NB4 (cell line): Measurements from ENCODE around the gene UBTD2.

ENCODE experiments used
- DNase-seq: peaks from one replicate; pipeline ENCODE4 v3.0.0; 2010; ENCODE audit warnings: low read depth
- H3K4me3 ChIP-seq: one replicate; pipeline ENCODE4 v1.5.1; 2011; ENCODE audit warnings: mild to moderate bottlenecking, low read depth, low read length, moderate library complexity
- MYC ChIP-seq: IDR thresholded peaks from 2 replicates; pipeline ENCODE4 v1.6.1; 2011; ENCODE audit warnings: low read depth, low read length
- POLR2A ChIP-seq: IDR thresholded peaks from 2 replicates; pipeline ENCODE4 v1.6.1; 2011; ENCODE audit warnings: mild to moderate bottlenecking; ENCODE audit not compliant: insufficient read length; ENCODE audit errors: extremely low read depth
- TF ChIP-seq, protein P1 (sequence below): IDR thresholded peaks from 2 replicates; pipeline ENCODE4 v1.6.1; 2011; ENCODE audit warnings: low read depth, low read length
- TF ChIP-seq, protein P2 (sequence below): IDR thresholded peaks from one replicate; pipeline ENCODE4 v1.5.1; 2012; ENCODE audit warnings: low read depth, low read length

UBTD2 gene

DNA sequence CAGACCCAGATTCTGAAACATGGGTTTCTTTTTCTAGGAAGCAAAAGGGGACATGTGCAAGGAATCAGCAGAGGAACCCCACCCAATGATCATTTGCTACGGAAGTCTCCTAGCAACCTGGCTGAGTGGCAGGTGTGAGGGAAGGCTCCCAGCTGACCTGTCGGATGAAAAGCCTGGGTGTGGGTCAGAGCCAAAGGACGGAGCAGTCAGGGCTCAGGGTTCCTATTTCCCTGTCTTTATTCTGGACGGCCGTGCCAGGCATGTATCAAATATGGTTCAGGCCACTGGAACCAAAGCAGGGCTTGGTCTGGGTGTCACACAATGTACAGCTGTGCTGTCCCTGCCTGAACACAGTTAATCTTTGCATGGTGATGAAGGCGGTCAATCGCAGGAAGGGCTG is 115.7 kb downstream of the UBTD2 start:
- TF ChIP-seq, protein P1, sequence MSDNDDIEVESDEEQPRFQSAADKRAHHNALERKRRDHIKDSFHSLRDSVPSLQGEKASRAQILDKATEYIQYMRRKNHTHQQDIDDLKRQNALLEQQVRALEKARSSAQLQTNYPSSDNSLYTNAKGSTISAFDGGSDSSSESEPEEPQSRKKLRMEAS, result no peak
- TF ChIP-seq POLR2A, result no peak
- TF ChIP-seq, protein P2, sequence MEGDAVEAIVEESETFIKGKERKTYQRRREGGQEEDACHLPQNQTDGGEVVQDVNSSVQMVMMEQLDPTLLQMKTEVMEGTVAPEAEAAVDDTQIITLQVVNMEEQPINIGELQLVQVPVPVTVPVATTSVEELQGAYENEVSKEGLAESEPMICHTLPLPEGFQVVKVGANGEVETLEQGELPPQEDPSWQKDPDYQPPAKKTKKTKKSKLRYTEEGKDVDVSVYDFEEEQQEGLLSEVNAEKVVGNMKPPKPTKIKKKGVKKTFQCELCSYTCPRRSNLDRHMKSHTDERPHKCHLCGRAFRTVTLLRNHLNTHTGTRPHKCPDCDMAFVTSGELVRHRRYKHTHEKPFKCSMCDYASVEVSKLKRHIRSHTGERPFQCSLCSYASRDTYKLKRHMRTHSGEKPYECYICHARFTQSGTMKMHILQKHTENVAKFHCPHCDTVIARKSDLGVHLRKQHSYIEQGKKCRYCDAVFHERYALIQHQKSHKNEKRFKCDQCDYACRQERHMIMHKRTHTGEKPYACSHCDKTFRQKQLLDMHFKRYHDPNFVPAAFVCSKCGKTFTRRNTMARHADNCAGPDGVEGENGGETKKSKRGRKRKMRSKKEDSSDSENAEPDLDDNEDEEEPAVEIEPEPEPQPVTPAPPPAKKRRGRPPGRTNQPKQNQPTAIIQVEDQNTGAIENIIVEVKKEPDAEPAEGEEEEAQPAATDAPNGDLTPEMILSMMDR, result no peak
- no peak for DNase-seq
- H3K4me3 ChIP-seq, result no peak overlapping the region

GRCh38 chr5:172166030-172166826 is 117.3 kb downstream of the UBTD2 start:
- TF ChIP-seq, protein P1, result no peak
- TF ChIP-seq POLR2A (no peak), MYC (no peak)
- TF ChIP-seq, protein P2, result no peak
- no peak for DNase-seq
- H3K4me3 ChIP-seq, result no peak overlapping the region

DNA sequence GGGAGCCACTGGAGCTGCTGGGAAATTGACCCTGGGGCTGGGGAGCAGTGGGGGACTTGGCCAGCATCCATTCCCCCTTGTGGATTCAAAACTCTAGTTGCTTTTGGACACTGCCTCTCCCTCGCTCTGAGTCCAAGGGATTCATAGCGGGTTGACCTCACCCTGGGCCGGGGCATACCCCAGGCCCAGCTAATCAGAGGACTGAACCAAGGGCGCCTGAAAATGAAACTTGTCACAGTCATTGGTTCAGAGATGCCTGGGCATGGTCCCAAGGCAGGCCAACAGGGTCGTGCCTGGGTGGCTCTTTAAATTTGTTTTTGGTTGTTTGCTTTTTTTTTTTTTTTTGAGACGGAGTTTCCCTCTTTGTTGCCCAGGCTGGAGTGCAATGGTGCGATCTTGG is 118.1 kb downstream of the UBTD2 start:
- H3K4me3 ChIP-seq, result no peak overlapping the region
- TF ChIP-seq MYC, result no peak
- TF ChIP-seq, protein P1, result no peak
- TF ChIP-seq, protein P2, result no peak
- no peak for TF ChIP-seq POLR2A
- no peak for DNase-seq

DNA sequence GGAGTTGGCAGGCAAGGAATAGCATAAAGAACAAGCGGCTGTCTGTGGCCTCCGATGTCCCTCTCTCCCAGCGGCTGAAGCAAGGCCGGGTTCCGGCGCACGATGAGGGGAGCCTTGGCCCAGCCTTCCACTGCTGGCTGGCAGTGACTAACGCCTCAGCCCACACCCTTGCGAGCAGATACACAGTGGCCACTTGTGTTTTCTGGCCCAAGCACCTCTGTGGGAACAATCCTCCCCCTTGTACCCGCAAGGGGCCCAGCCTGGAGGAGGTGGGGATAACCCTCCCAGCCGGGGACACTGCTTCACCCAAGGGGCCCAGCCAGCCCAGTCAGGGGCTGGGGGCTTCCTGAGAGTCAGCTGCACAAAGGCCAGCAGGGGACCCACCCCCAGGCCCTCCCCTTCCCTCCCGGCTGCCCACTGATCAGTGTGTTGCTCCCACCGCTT is 118.8 kb downstream of the UBTD2 start:
- TF ChIP-seq, protein P2, result no peak
- TF ChIP-seq MYC (no peak), POLR2A (no peak)
- TF ChIP-seq, protein P1, result no peak
- no peak overlapping the region for H3K4me3 ChIP-seq
- no peak for DNase-seq

GRCh38 chr5:172163346-172163745 is 120.2 kb downstream of the UBTD2 start:
- no peak overlapping the region for H3K4me3 ChIP-seq

More at GRCh38 chr5:172163346-172163745, 120.2 kb downstream of the UBTD2 start:
- no peak for DNase-seq
- TF ChIP-seq POLR2A (no peak), MYC (no peak)
- TF ChIP-seq, protein P2, result no peak
- TF ChIP-seq, protein P1, result no peak
